Skin epidermis (tissue), 12 donors: Measurements from ENCODE around the gene MIOX.
"Not testable (repeated sequence)": the region's sequence is repeated elsewhere in the genome, so short reads cannot be mapped to it uniquely, and the experiment has no call there.

Experiments used
- H3K27ac ChIP-seq, 21 experiments: fragments of 200-600 bp; sonication (generic) in 11 of 21; one replicate each; pipeline ENCODE4 v1.5.0; 2020; ENCODE audit warnings: mild to moderate bottlenecking in 3 of 21, inconsistent platforms in 2 of 21, moderate library complexity in 2 of 21
- H3K4me3 ChIP-seq, 7 experiments: fragments of 200-600 bp; sonication (generic) in 2 of 7; one replicate each; pipeline ENCODE4 v1.5.0; 2020; ENCODE audit warnings: inconsistent platforms in 2 of 7, mild to moderate bottlenecking in 2 of 7, moderate library complexity in 1 of 7

MIOX gene

DNA sequence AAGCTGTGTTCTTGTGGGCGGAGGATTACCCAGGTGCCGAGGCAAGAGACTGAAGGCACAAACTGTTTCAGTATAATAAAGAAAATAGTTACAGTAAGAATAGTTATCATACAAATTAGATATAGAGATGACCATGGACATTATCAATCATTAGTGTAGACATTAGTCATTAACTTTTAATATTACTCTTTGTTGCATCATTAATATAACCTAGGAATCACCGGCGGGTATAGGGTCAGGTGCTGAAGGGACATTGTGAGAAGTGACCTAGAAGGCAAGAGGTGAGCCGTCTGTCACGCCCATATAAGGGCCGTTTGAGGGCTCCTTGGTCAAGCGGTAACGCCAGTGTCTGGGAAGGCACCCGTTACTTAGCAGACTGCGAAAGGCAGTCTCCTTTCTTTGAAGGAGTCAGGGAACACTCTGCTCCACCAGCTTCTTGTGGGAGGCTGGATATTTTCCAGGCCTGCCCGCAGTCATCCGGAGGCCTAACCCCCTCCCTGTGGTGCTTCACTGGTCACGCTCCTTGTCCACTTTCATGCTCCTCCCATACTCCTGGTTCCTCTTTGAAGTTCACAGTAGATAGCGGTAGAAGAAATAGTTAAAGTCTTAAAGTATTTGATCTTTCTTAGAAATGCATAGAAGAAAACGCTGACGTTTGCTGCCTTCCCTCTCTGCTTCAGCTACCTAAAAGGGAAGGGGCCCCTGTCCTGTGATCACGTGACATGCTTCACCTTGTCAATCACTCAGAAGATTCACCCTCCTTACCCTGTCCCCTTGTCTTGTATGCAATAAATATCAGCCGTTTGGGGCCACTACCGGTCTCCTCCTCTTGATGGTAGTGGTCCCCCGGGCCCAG, 47.4 kb downstream of the MIOX start:
- not testable (repeated sequence) for H3K4me3 ChIP-seq
- H3K27ac ChIP-seq, result peak overlapping the region in 19 of 21 experiments; percentile 27 to 100 (median 99)

DNA sequence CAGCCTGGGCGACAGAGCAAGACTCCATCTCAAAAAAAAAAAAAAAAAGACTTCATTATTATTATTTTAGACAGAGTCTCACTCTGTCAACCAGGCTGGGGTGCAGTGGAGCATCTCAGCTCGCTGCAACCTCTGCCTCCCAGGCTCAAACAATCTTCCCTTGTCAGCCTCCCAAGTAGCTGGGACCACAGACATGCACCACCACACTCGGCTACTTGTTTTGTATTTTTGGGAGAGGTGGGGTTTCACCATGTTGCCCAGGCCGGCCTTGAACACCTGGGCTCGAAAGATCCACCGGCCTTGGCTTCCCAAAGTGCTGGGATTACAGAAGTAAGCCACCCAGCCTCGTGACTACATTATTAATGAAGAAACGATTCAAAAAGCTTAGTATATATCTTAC, 48.5 kb downstream of the MIOX start:
- Histone ChIP-seq H3K27ac (peak overlapping the region in 9 of 21 experiments; percentile 15 to 100 (median 98)), H3K4me3 (no peak overlapping the region)

DNA sequence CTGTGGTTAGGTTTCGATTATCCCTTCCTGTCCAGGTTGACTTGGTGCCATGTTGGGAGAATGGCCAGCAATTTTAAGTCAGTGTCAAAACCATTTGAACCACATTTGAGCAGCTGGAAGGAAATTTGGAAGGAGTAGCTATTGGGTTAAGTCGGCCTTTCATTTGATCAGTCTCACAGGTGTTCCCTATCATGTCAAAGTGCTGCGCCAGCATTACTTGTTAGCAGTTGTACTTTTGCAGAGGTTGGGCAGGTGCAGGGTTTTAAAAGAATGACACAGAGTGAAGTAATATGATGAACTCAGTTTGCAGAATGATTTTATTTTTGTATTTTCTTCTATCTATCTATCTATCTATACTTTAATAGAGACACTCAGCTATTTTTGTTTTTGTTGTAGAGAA, 49.6 kb downstream of the MIOX start:
- no peak overlapping the region for H3K4me3 ChIP-seq
- peak overlapping the region in 12 of 21 experiments; percentile 25 to 100 (median 97) for H3K27ac ChIP-seq

DNA sequence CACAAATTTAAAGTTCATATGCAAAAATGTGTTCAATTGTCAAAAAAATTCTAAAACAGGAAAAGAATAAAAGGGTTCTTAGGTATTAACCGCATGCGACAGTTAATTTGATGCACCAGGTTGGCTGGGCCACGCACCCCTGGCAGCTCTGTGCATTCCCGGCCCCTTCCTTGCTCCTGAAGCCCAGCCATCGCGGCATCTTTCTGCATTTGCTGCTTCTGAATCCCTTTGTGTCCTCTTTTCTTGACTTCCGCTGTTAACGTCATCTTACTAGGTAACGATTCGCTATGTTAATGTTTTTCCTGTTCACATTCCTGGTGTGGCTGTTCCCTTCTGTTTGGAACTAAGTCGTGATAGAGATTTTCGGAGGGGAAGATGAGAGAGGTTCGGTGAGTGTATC, 51.1 kb downstream of the MIOX start:
- no peak overlapping the region for H3K4me3 ChIP-seq
- H3K27ac ChIP-seq, result peak overlapping the region in 20 of 21 experiments; percentile 85 to 100 (median 97)
